Body of pancreas (tissue), 4 donors: ENCODE data around the gene RNASEH1. TPM values are rescaled to one million over a fixed set of nuclear protein-coding genes. Genes with fewer than 3 reads are reported as not detected.
A peak's percentile ranks its signal among the peaks of the same experiment; 100 is the strongest.

ENCODE experiments used
- ATAC-seq: fragments of 150-250 bp; one replicate; pipeline ENCODE4 v1.9.1; 2016
- DNase-seq, 4 donors: peaks; one replicate each; pipeline ENCODE4 v3.0.0-alpha.2; 2019
- H3K27ac ChIP-seq, 4 donors: fragments of 200-600 bp; sonication (generic); 1 replicate in 3 of 4; 2 replicates in 1 of 4; pipeline versions ENCODE4 v1.5.1 to v1.6.1; 2016 to 2019; ENCODE audit warnings: mild to moderate bottlenecking in 1 of 4, mixed read lengths in 1 of 4, moderate library complexity in 1 of 4
- H3K27me3 ChIP-seq, 2 donors: fragments of 200-600 bp; sonication (generic); one replicate each; pipeline ENCODE4 v1.6.0; 2016; ENCODE audit warnings: mild to moderate bottlenecking in 1 of 2
- H3K36me3 ChIP-seq, 2 donors: fragments of 200-600 bp; sonication (generic); replicated peaks in 1 of 2; 2 replicates each; pipeline ENCODE4 v1.5.1; 2016; ENCODE audit warnings: low read depth in 2 of 2; ENCODE audit not compliant: insufficient read depth in 1 of 2
- H3K4me1 ChIP-seq: fragments of 200-600 bp; sonication (generic); one replicate; pipeline ENCODE4 v1.6.0; 2016
- H3K4me3 ChIP-seq, 2 donors: fragments of 200-600 bp; sonication (generic); 1 replicate in 1 of 2; 2 replicates in 1 of 2; pipeline ENCODE4 v1.5.1; 2016 to 2019
- H3K9me3 ChIP-seq, 3 donors: fragments of 200-600 bp; sonication (generic); 1 replicate in 2 of 3; 2 replicates in 1 of 3; pipeline ENCODE4 v1.5.1; 2016
- CTCF ChIP-seq, 7 experiments: fragments of 450-650 bp in 4 of 7; fragments of 200-600 bp in 3 of 7; sonication (generic) in 3 of 7; IDR thresholded peaks; one replicate each; pipeline ENCODE4 v1.5.1; 2016 to 2019; ENCODE audit warnings: antibody characterized with exemption in 7 of 7
- POLR2A ChIP-seq, 3 donors: fragments of 450-650 bp; IDR thresholded peaks; one replicate each; pipeline ENCODE4 v1.6.1; 2016; ENCODE audit warnings: antibody characterized with exemption in 3 of 3, mild to moderate bottlenecking in 2 of 3
- WGBS, 2 donors: methylation state at CpG; one replicate each; pipeline ENCODE4 v1.1.5; 2017; 5-methylcytosine and 5-hydroxymethylcytosine counted together
- intact Hi-C: fragments of 100-400 bp; cut with DNase I; formaldehyde crosslinking; loops from one replicate; pipeline ENCODE4 v1.15.1; 2023
- total RNA-seq, 2 donors: library from RNA; depleted of rRNA; stranded (reverse); fragments of >200 nt; gene quantifications; one replicate each; pipeline ENCODE4 v1.1.0, GENCODE V29; 2016

RNASEH1 gene
- total RNA-seq, 2 donors from 2014 or later, result 10.1 to 11.2 TPM

GRCh38 chr2:3526871-3527270, 31.3 kb downstream of the RNASEH1 start:
- Histone ChIP-seq H3K36me3 (no peaks in the 10 kb centered on the region), H3K27ac (no peak overlapping the region), H3K4me1 (peaks cover 31% of the 10 kb centered on the region), H3K4me3 (no peak overlapping the region), H3K9me3 (no peaks in the 10 kb centered on the region), H3K27me3 (no peaks in the 10 kb centered on the region)
- intact Hi-C loops, result no loop called here
- TF ChIP-seq CTCF (IDR thresholded peaks at IDR 0.05), result no peak
- no peak for TF ChIP-seq POLR2A (IDR thresholded peaks at IDR 0.05)
- 92% methylated on average over 15 to 20 of the region's 22 CpGs for WGBS, 2 donors
- DNase-seq (no peak), ATAC-seq (no peak)

GRCh38 chr2:3523551-3524041, 34.5 kb downstream of the RNASEH1 start:
- no peak for TF ChIP-seq POLR2A (IDR thresholded peaks at IDR 0.05)
- TF ChIP-seq CTCF (IDR thresholded peaks at IDR 0.05), result no peak
- 14 to 22% methylated on average over 4 of the region's 4 CpGs for WGBS, 2 donors
- Histone ChIP-seq H3K9me3 (no peaks in the 10 kb centered on the region), H3K27me3 (no peaks in the 10 kb centered on the region), H3K4me3 (no peak overlapping the region), H3K4me1 (peaks cover 46% of the 10 kb centered on the region), H3K36me3 (no peaks in the 10 kb centered on the region), H3K27ac (peak overlapping the region; percentile 45 to 72 (median 62))
- peak in 3 of 4 donors; percentile 33 to 49 (median 40) for DNase-seq
- ATAC-seq, result no peak
- intact Hi-C loops, result no loop called here

- Histone ChIP-seq H3K27ac (peak overlapping the region; percentile 45 to 72 (median 62)), H3K27me3 (no peaks in the 10 kb centered on the region), H3K4me3 (no peak overlapping the region), H3K9me3 (no peaks in the 10 kb centered on the region), H3K4me1 (peaks cover 49% of the 10 kb centered on the region), H3K36me3 (no peaks in the 10 kb centered on the region)
- intact Hi-C loops, result no loop called here
- 43 to 60% methylated on average over 13 of the region's 13 CpGs for WGBS, 2 donors
- DNase-seq (peak; percentile 37 to 64 (median 48)), ATAC-seq (no peak)
- TF ChIP-seq CTCF (IDR thresholded peaks at IDR 0.05), result no peak
- TF ChIP-seq POLR2A (IDR thresholded peaks at IDR 0.05), result no peak
Observed at GRCh38 chr2:3522961-3523421, 35.1 kb downstream of the RNASEH1 start.

GRCh38 chr2:3520591-3520990, 37.5 kb downstream of the RNASEH1 start:
- 93 to 94% methylated on average over 6 of the region's 6 CpGs for WGBS, 2 donors
- H3K27ac ChIP-seq, result no peak overlapping the region
- peaks cover 60% of the 10 kb centered on the region for H3K4me1 ChIP-seq
- no peaks in the 10 kb centered on the region for H3K27me3 ChIP-seq
- intact Hi-C loops, result no loop called here
- no peak for TF ChIP-seq POLR2A (IDR thresholded peaks at IDR 0.05)
- no peaks in the 10 kb centered on the region for H3K9me3 ChIP-seq
- no peaks in the 10 kb centered on the region for H3K36me3 ChIP-seq
- H3K4me3 ChIP-seq, result no peak overlapping the region
- ATAC-seq (no peak), DNase-seq (no peak)

GRCh38 chr2:3519255-3520205, 38.6 kb downstream of the RNASEH1 start, which contains the start of gene ADI1:
Gene ADI1 (minus strand): TSS chr2:3519531. CDS start chr2:3519487, 44 bp downstream.
- intact Hi-C loops, result no loop called here
- peak; percentile 74 for ATAC-seq
- no peaks in the 10 kb centered on the region for H3K36me3 ChIP-seq
- WGBS, 2 donors, result 3 to 9% methylated on average over 31 to 67 of the region's 76 CpGs
- no peaks in the 10 kb centered on the region for H3K9me3 ChIP-seq
- peak; percentile 65 to 81 (median 80) for TF ChIP-seq POLR2A (IDR thresholded peaks at IDR 0.05)
- TF ChIP-seq CTCF (IDR thresholded peaks at IDR 0.05), result no peak
- H3K27ac ChIP-seq, result peak within 1 kb of the TSS; percentile 93 to 99 (median 98)
- peak within 1 kb of the TSS; percentile 53 to 99 for H3K4me3 ChIP-seq
- peaks cover 51% of the 10 kb centered on the region for H3K4me1 ChIP-seq
- DNase-seq, result peak; percentile 82 to 86 (median 84)
- H3K27me3 ChIP-seq, result no peaks in the 10 kb centered on the region
